H9 (cell line): ENCODE measurements around the gene DIP2C. TPM values are rescaled to one million over a fixed set of nuclear protein-coding genes. Genes with fewer than 3 reads are reported as not detected.
A peak's percentile ranks its signal among the peaks of the same experiment; 100 is the strongest.

Source experiments
- DNase-seq: peaks from one replicate; pipeline ENCODE4 v3.0.0-alpha.2; 2017
- H2AFZ ChIP-seq: one replicate; pipeline ENCODE4 v1.6.1; 2013; ENCODE audit warnings: mild to moderate bottlenecking, low read length, control low read depth, moderate library complexity
- H2AK5ac ChIP-seq: 2 replicates; pipeline ENCODE4 v1.6.1; 2013; ENCODE audit warnings: low read length, control low read depth, mixed read lengths; ENCODE audit not compliant: insufficient read length
- H2BK120ac ChIP-seq: one replicate; pipeline ENCODE4 v1.6.1; 2013; ENCODE audit warnings: low read depth, mild to moderate bottlenecking, low read length, control low read depth, inconsistent platforms; ENCODE audit not compliant: poor library complexity, severe bottlenecking
- H2BK12ac ChIP-seq: 2 replicates; pipeline ENCODE4 v1.6.1; 2013; ENCODE audit warnings: low read length, control low read depth, mixed read lengths, low read depth; ENCODE audit not compliant: insufficient read length
- H2BK15ac ChIP-seq: 2 replicates; pipeline ENCODE4 v1.6.1; 2013; ENCODE audit warnings: low read depth, low read length, control low read depth
- H2BK20ac ChIP-seq: one replicate; pipeline ENCODE4 v1.6.1; 2013; ENCODE audit warnings: low read depth, mild to moderate bottlenecking, low read length, control low read depth, inconsistent platforms; ENCODE audit not compliant: poor library complexity, severe bottlenecking
- H2BK5ac ChIP-seq: 2 replicates; pipeline ENCODE4 v1.6.1; 2013; ENCODE audit warnings: low read length, control low read depth, mixed read lengths; ENCODE audit not compliant: insufficient read length
- H3K14ac ChIP-seq: 2 replicates; pipeline ENCODE4 v1.6.1; 2013; ENCODE audit warnings: low read length, control low read depth; ENCODE audit not compliant: insufficient read depth
- H3K18ac ChIP-seq: 2 replicates; pipeline ENCODE4 v1.6.1; 2013; ENCODE audit warnings: low read depth, mild to moderate bottlenecking, mixed read lengths, low read length, control low read depth; ENCODE audit not compliant: insufficient read length
- H3K23ac ChIP-seq: 2 replicates; pipeline ENCODE4 v1.6.1; 2013; ENCODE audit warnings: low read length, control low read depth, mixed read lengths, low read depth; ENCODE audit not compliant: insufficient read length
- H3K23me2 ChIP-seq: 2 replicates; pipeline ENCODE4 v1.6.1; 2013; ENCODE audit warnings: low read depth, mild to moderate bottlenecking, mixed read lengths, low read length, control low read depth; ENCODE audit not compliant: insufficient read length, poor library complexity, severe bottlenecking
- H3K27ac ChIP-seq: 2 replicates; pipeline ENCODE4 v1.5.1; 2013; ENCODE audit warnings: low read length, control low read depth, mixed read lengths, low read depth; ENCODE audit not compliant: insufficient read length
- H3K27me3 ChIP-seq: 2 replicates; pipeline ENCODE4 v1.6.1; 2013; ENCODE audit warnings: low read length, control low read depth, inconsistent platforms; ENCODE audit not compliant: insufficient read depth
- H3K4ac ChIP-seq: 2 replicates; pipeline ENCODE4 v1.6.1; 2013; ENCODE audit warnings: low read depth, mild to moderate bottlenecking, control low read depth, inconsistent platforms, low read length, moderate library complexity
- H3K4me1 ChIP-seq: 2 replicates; pipeline ENCODE4 v1.6.1; 2013; ENCODE audit warnings: low read length, control low read depth, inconsistent platforms; ENCODE audit not compliant: insufficient read depth
- H3K4me2 ChIP-seq: 2 replicates; pipeline ENCODE4 v1.6.1; 2013; ENCODE audit warnings: low read length, control low read depth, mixed read lengths; ENCODE audit not compliant: insufficient read length, insufficient read depth
- H3K56ac ChIP-seq: 2 replicates; pipeline ENCODE4 v1.6.1; 2013; ENCODE audit warnings: low read depth, mild to moderate bottlenecking, mixed read lengths, low read length, control low read depth; ENCODE audit not compliant: insufficient read length
- H3K79me1 ChIP-seq: 2 replicates; pipeline ENCODE4 v1.6.1; 2013; ENCODE audit warnings: low read depth, mild to moderate bottlenecking, moderate library complexity, low read length, control low read depth, inconsistent platforms; ENCODE audit not compliant: insufficient read depth, poor library complexity, severe bottlenecking
- H3K79me2 ChIP-seq: 2 replicates; pipeline ENCODE4 v1.6.1; 2013; ENCODE audit warnings: low read length, control low read depth, inconsistent platforms; ENCODE audit not compliant: insufficient read depth
- H3K9ac ChIP-seq: 2 replicates; pipeline ENCODE4 v1.6.1; 2013; ENCODE audit warnings: low read length, control low read depth, mixed read lengths; ENCODE audit not compliant: insufficient read length; ENCODE audit errors: extremely low read depth
- H3K9me3 ChIP-seq: one replicate; pipeline ENCODE4 v1.6.1; 2013; ENCODE audit warnings: low read depth, low read length, inconsistent platforms; ENCODE audit not compliant: control insufficient read depth
- H3T11ph ChIP-seq: one replicate; pipeline ENCODE4 v1.6.1; 2013; ENCODE audit warnings: mild to moderate bottlenecking, low read length, control low read depth, inconsistent platforms
- H4K20me1 ChIP-seq: one replicate; pipeline ENCODE4 v1.6.1; 2013; ENCODE audit not compliant: control insufficient read depth, insufficient read length, insufficient read depth
- H4K5ac ChIP-seq: 2 replicates; pipeline ENCODE4 v1.6.1; 2013; ENCODE audit warnings: low read depth, mild to moderate bottlenecking, mixed read lengths, low read length, control low read depth; ENCODE audit not compliant: insufficient read length
- H4K8ac ChIP-seq: replicated peaks from 2 replicates; pipeline ENCODE4 v1.6.1; 2013; ENCODE audit warnings: low read length, control low read depth, mixed read lengths, low read depth; ENCODE audit not compliant: insufficient read length
- H4K91ac ChIP-seq: 2 replicates; pipeline ENCODE4 v1.6.1; 2013; ENCODE audit warnings: low read depth, mild to moderate bottlenecking, moderate library complexity, mixed read lengths, low read length, control low read depth; ENCODE audit not compliant: insufficient read length
- H3K27ac Mint-ChIP-seq, 3 experiments: 2 replicates in 2 of 3; 3 replicates in 1 of 3; pipeline ENCODE4 v1.8.0; 2020 to 2021; ENCODE audit warnings: mixed read lengths in 3 of 3, mild to moderate bottlenecking in 1 of 3, moderate library complexity in 1 of 3
- H3K27me3 Mint-ChIP-seq: 2 replicates; pipeline ENCODE4 v1.8.0; 2021; ENCODE audit warnings: low read depth, mild to moderate bottlenecking, moderate library complexity, mixed read lengths
- H3K36me3 Mint-ChIP-seq, 3 experiments: 2 replicates in 2 of 3; 3 replicates in 1 of 3; pipeline ENCODE4 v1.8.0; 2020 to 2021; ENCODE audit warnings: low read depth in 3 of 3, mixed read lengths in 3 of 3; ENCODE audit not compliant: insufficient read depth in 1 of 3
- H3K4me1 Mint-ChIP-seq, 2 experiments: 2 replicates each; pipeline ENCODE4 v1.8.0; 2020; ENCODE audit warnings: mixed read lengths in 2 of 2
- H3K4me3 Mint-ChIP-seq, 2 experiments: 2 replicates in 1 of 2; 3 replicates in 1 of 2; pipeline ENCODE4 v1.8.0; 2020 to 2021; ENCODE audit warnings: mild to moderate bottlenecking in 2 of 2, mixed read lengths in 2 of 2, moderate library complexity in 1 of 2
- H3K9me3 Mint-ChIP-seq, 2 experiments: 2 replicates in 1 of 2; 3 replicates in 1 of 2; pipeline ENCODE4 v1.8.0; 2020; ENCODE audit warnings: mild to moderate bottlenecking in 2 of 2, mixed read lengths in 2 of 2, moderate library complexity in 1 of 2
- CTCF ChIP-seq: fragments of 200-600 bp; sonication (generic); conservative IDR thresholded peaks from 3 replicates; pipeline ENCODE4 v1.8.0; 2021; ENCODE audit warnings: antibody characterized with exemption, mild to moderate bottlenecking
- WGBS: extraction: QIAGEN DNeasy Blood & Tissue Kit; methylation state at CpG from one replicate; pipeline ENCODE4 v1.1.7; 2013; ENCODE audit warnings: missing lambda C conversion rate, low lambda C conversion rate, mixed read lengths; ENCODE audit not compliant: insufficient read length; ENCODE audit errors: extremely low coverage; 5-methylcytosine and 5-hydroxymethylcytosine counted together
- total RNA-seq: library from RNA; stranded (reverse); gene quantifications from 2 replicates; pipeline ENCODE4 v1.2.1, GENCODE V29; 2021

Gene DIP2C
- total RNA-seq, 1 experiment from 2014 or later = 7.9 TPM

- Histone ChIP-seq H3K4me2 (no peak overlapping the region), H3K4me1 (no peaks in the 10 kb centered on the region), H3K56ac (no peak overlapping the region), H3K27ac (no peak overlapping the region), H2AK5ac (no peak overlapping the region), H2AFZ (no peak overlapping the region), H3K18ac (no peak overlapping the region), H3K27me3 (no peaks in the 10 kb centered on the region), H2BK12ac (no peak overlapping the region), H4K20me1 (no peaks in the 10 kb centered on the region), H3K23me2 (no peaks in the 10 kb centered on the region), H3K9ac (no peak overlapping the region), H4K91ac (no peak overlapping the region), H4K8ac (no peak overlapping the region), H2BK120ac (no peak overlapping the region), H3K14ac (no peak overlapping the region), H3K4ac (no peak overlapping the region), H3K79me1 (no peaks in the 10 kb centered on the region), H2BK15ac (no peak overlapping the region), H3K79me2 (no peaks in the 10 kb centered on the region), H3K9me3 (no peaks in the 10 kb centered on the region), H2BK5ac (no peak overlapping the region), H2BK20ac (no peak overlapping the region), H4K5ac (no peak overlapping the region), H3K23ac (no peak overlapping the region), H3T11ph (no peak overlapping the region)
- no peak overlapping the region for H3K4me3 Mint-ChIP-seq
- H3K27me3 Mint-ChIP-seq = no peaks in the 10 kb centered on the region
- H3K9me3 Mint-ChIP-seq = no peaks in the 10 kb centered on the region
- peaks cover 9 to 16% (median 13%) of the 10 kb centered on the region in 3 experiments; a peak in 6 of 7 replicates for H3K36me3 Mint-ChIP-seq
- peak overlapping the region in 2 of 3 experiments; percentile 21 to 61; a peak in 3 of 7 replicates for H3K27ac Mint-ChIP-seq
- WGBS = no CpG with 5 or more reads among the region's 27 CpGs
- TF ChIP-seq CTCF = no peak
- DNase-seq = no peak
- no peaks in the 10 kb centered on the region for H3K4me1 Mint-ChIP-seq
Observed at GRCh38 chr10:344582-345200, 344.8 kb downstream of the DIP2C start.
